HEK293T (cell line): ENCODE measurements around the gene TSPAN10.
A peak's percentile ranks its signal among the peaks of the same experiment; 100 is the strongest.

Experiments
- BHLHE40 ChIP-seq: fragments of 450-650 bp; IDR thresholded peaks from 2 replicates; pipeline ENCODE4 v1.6.1; 2016; ENCODE audit warnings: mild to moderate bottlenecking, moderate library complexity, borderline replicate concordance
- CTBP1 ChIP-seq: fragments of 450-650 bp; IDR thresholded peaks from 2 replicates; pipeline ENCODE4 v1.6.1; 2016; ENCODE audit warnings: borderline replicate concordance
- ELF4 ChIP-seq: fragments of 450-650 bp; IDR thresholded peaks from 2 replicates; pipeline ENCODE4 v1.6.1; 2017; ENCODE audit warnings: antibody characterized with exemption
- FOXK2 ChIP-seq: fragments of 450-650 bp; IDR thresholded peaks from 2 replicates; pipeline ENCODE4 v1.6.1; 2016; ENCODE audit warnings: mild to moderate bottlenecking
- FOXM1 ChIP-seq: fragments of 450-650 bp; IDR thresholded peaks from 2 replicates; pipeline ENCODE4 v1.6.1; 2017; ENCODE audit warnings: mild to moderate bottlenecking, borderline replicate concordance
- L3MBTL2 ChIP-seq: fragments of 450-650 bp; conservative IDR thresholded peaks from 2 replicates; pipeline ENCODE4 v1.6.1; 2016; ENCODE audit warnings: mild to moderate bottlenecking
- NFRKB ChIP-seq: fragments of 450-650 bp; IDR thresholded peaks from 2 replicates; pipeline ENCODE4 v1.6.1; 2016; ENCODE audit warnings: mild to moderate bottlenecking, moderate library complexity
- TARDBP ChIP-seq: fragments of 450-650 bp; IDR thresholded peaks from 2 replicates; pipeline ENCODE4 v1.6.1; 2016
- ZNF384 ChIP-seq: fragments of 450-650 bp; IDR thresholded peaks from 2 replicates; pipeline ENCODE4 v1.6.1; 2016

DNA sequence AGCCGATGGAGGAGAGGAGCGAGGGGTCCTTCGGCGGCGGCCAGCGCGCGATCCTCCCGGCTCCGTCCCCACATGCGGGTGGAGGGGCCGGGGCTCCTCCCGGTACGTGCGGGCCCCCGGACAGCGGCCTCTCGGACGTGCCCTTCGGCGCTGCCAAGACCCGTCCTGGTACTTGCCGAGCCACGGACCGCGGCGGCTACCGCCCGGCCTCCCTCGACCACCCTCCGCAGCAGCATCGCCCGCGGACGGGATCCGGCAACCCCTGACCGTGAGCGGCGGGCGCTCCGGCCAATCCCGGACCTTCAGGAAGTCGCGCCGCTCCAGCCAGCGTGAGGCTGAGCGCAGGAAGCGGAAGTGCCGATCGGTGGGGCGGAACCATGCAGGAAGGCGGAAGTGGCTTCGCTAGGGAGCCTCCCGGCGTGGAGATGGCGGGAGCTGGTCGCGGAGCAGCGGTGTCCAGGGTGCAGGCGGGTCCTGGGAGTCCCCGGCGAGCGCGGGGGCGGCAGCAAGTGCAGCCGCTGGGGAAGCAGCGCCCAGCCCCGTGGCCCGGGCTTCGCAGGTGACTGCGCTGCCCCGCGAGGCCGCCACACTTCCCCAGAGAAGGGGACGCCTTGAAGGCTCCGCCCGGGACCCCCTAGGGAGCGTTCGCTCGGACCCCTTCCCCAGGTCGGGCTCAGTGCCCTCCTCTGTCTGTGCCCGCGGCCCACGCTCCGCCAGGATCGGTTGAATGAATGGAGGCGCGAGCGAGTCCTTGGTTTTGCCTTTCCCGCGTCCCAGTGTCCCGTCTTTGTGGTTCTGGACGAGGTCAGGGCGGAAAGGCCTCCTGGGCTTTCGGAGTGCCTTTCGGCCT, 29.6 kb downstream of the TSPAN10 start, which contains the start of the genes CCDC137 and OXLD1:
- TF ChIP-seq ELF4 (peak; percentile 100), FOXK2 (no peak), ZNF384 (no peak), NFRKB (no peak), CTBP1 (no peak), BHLHE40 (no peak), FOXM1 (no peak), L3MBTL2 (peak; percentile 53; the same call in 1 of the 2 replicates), TARDBP (no peak)
